ENCODE results near the gene ATG9B. TPM values are rescaled to one million over a fixed set of nuclear protein-coding genes. Genes with fewer than 3 reads are reported as not detected.

The ATG9B gene
- total and polyA plus RNA-seq, 2 of the 13 experiments (the other 11 are each of a cell fraction or from before 2014, with no cell fraction given): 0.24 TPM; not detected in 1

DNA sequence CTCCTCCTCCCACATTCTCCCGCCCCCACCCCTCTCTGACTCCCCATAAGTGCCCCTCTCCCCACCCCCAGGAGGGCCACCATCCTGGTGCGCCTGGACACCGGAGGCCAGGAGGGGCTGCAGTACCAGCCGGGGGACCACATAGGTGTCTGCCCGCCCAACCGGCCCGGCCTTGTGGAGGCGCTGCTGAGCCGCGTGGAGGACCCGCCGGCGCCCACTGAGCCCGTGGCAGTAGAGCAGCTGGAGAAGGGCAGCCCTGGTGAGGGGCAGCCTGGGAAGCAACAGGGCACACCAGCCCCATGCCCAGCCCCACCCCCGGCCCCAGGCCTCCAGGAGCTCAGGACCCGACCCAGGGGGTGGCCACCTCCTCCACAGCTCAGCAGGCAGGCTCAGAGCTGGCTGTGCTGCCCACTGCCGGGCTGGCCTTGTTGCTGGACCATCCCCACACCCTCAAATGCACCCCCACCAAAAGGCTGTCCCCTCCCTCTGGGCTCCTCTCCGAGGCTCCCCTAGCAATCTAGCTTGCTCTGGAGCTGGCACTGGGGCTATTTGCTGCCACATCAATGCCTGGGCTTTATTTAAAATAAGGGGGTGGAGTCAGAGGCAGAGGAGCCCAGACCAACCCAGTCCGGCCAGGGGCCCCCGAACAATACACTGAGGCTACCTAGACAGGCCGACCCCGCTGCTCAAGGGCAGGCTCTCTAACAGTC lies 14.8 kb downstream of the ATG9B start (continued):
- TF ChIP-seq HNRNPK (IDR thresholded peaks at IDR 0.05; ENCODE audit: low read depth, low read length, poor library complexity, severe bottlenecking) (no peak), ASH2L (IDR thresholded peaks at IDR 0.05; ENCODE audit: insufficient read length, low read depth, low read length) (peak; percentile 5), DR1 (CRISPR knock-in tag; IDR thresholded peaks at IDR 0.05) (no peak), ZNF501 (CRISPR knock-in tag; IDR thresholded peaks at IDR 0.05) (0 out of 2 replicates have a peak, but pooled peaks have one; percentile 15), LCORL (IDR thresholded peaks at IDR 0.05) (no peak), LCORL (CRISPR knock-in tag; IDR thresholded peaks at IDR 0.05) (peak; percentile 57; the same call in 1 of the 2 replicates), ZNF512 (CRISPR knock-in tag; IDR thresholded peaks at IDR 0.05) (no peak), TOPORS (CRISPR knock-in tag; IDR thresholded peaks at IDR 0.05) (no peak), NFATC3 (CRISPR knock-in tag; IDR thresholded peaks at IDR 0.05) (no peak), MYC (CRISPR knock-in tag; IDR thresholded peaks at IDR 0.05; ENCODE audit: borderline replicate concordance) (peak; percentile 52; the same call in 1 of the 2 replicates), ATAD3A (CRISPR knock-in tag; IDR thresholded peaks at IDR 0.05) (no peak), ZNF296 (CRISPR knock-in tag; conservative IDR thresholded peaks at IDR 0.05) (no peak)
- TF ChIP-seq, protein P1, sequence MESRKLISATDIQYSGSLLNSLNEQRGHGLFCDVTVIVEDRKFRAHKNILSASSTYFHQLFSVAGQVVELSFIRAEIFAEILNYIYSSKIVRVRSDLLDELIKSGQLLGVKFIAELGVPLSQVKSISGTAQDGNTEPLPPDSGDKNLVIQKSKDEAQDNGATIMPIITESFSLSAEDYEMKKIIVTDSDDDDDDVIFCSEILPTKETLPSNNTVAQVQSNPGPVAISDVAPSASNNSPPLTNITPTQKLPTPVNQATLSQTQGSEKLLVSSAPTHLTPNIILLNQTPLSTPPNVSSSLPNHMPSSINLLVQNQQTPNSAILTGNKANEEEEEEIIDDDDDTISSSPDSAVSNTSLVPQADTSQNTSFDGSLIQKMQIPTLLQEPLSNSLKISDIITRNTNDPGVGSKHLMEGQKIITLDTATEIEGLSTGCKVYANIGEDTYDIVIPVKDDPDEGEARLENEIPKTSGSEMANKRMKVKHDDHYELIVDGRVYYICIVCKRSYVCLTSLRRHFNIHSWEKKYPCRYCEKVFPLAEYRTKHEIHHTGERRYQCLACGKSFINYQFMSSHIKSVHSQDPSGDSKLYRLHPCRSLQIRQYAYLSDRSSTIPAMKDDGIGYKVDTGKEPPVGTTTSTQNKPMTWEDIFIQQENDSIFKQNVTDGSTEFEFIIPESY (CRISPR knock-in tag; IDR thresholded peaks at IDR 0.05): peak; percentile 99
- TF ChIP-seq, protein P2, sequence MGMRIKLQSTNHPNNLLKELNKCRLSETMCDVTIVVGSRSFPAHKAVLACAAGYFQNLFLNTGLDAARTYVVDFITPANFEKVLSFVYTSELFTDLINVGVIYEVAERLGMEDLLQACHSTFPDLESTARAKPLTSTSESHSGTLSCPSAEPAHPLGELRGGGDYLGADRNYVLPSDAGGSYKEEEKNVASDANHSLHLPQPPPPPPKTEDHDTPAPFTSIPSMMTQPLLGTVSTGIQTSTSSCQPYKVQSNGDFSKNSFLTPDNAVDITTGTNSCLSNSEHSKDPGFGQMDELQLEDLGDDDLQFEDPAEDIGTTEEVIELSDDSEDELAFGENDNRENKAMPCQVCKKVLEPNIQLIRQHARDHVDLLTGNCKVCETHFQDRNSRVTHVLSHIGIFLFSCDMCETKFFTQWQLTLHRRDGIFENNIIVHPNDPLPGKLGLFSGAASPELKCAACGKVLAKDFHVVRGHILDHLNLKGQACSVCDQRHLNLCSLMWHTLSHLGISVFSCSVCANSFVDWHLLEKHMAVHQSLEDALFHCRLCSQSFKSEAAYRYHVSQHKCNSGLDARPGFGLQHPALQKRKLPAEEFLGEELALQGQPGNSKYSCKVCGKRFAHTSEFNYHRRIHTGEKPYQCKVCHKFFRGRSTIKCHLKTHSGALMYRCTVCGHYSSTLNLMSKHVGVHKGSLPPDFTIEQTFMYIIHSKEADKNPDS (CRISPR knock-in tag; IDR thresholded peaks at IDR 0.05): peak; percentile 76; the same call in 1 of the 2 replicates
- TF ChIP-seq, protein P3, sequence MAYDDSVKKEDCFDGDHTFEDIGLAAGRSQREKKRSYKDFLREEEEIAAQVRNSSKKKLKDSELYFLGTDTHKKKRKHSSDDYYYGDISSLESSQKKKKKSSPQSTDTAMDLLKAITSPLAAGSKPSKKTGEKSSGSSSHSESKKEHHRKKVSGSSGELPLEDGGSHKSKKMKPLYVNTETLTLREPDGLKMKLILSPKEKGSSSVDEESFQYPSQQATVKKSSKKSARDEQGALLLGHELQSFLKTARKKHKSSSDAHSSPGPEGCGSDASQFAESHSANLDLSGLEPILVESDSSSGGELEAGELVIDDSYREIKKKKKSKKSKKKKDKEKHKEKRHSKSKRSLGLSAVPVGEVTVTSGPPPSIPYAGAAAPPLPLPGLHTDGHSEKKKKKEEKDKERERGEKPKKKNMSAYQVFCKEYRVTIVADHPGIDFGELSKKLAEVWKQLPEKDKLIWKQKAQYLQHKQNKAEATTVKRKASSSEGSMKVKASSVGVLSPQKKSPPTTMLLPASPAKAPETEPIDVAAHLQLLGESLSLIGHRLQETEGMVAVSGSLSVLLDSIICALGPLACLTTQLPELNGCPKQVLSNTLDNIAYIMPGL (CRISPR knock-in tag; IDR thresholded peaks at IDR 0.05; ENCODE audit: borderline replicate concordance in 1 of 2, low read depth in 1 of 2): peak in 1 of 2 experiments; percentile 37; a peak in 1 of 4 replicates
